ENCODE data around the gene COMT.

The COMT gene

DNA sequence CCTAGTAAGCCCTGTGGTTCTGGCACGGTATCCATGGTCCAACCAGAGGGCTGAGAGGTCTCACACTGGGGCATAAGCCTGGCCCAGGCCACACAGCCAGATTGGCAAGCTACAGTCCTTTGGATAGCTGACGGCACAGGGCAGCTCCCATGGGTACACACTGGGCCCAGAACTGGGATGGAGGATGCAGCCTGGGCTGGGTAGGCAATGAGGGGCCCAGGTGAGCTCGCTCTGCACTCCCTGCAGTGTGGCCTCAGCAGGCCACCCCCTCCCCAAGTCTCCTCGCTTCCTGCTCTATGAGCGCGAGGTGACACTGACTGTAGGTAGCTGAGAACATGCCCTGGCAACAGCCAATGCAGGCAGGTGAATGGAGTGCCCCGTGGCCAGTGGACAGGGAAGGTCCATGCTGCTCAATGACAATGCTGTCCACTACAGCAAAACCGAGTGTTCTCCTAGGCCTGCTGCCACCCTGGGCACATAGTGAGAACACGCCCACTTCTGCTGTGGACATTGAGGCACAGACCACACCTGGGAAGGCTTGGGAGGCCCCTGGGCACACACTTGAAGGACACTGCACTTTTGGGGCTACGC is 71.3 kb downstream of the COMT start:
- H3K27ac ChIP-seq (ENCODE audit: low read depth, low read length), result no peak overlapping the region
- peaks cover 32% of the 10 kb centered on the region for H3K27me3 ChIP-seq (ENCODE audit: control insufficient read depth, insufficient read depth, low read length)
- no peaks in the 10 kb centered on the region for H3K36me3 ChIP-seq (ENCODE audit: control insufficient read depth, insufficient read depth, low read length)
- H3K4me3 ChIP-seq (ENCODE audit: low read depth, low read length), result no peak overlapping the region
- H3K9ac ChIP-seq (ENCODE audit: low read length), result no peak overlapping the region
- peaks cover 11% of the 10 kb centered on the region for H3K4me1 ChIP-seq (ENCODE audit: control insufficient read depth, insufficient read depth, low read length)
- H3K9me3 ChIP-seq (ENCODE audit: control insufficient read depth, insufficient read depth, low read depth, low read length), result no peaks in the 10 kb centered on the region

DNA sequence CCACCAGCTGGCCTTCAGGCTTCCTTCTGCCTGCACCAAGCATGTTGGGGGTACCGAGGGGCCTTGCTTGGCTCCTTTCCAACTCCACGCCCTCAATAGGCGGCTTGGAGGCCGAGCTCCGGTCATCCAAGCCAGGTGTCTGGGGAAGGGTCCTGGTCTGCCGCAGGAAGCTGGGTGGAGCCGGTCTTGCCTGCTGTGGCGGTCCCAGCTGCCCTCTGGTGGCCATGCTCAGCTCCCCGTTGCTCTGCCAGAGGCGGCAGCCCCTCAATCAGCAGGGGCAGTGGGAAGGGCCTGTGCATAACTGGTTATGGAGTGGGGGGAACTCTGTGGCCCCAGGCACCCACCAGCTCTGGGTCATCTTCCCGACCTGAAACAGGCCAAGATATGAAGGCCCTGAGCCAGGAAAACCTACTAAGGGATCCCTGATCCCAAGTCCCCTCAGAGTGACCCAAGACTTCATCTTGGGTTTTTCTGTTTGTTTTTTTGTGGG is 71.9 kb downstream of the COMT start:
- H3K9me3 ChIP-seq (ENCODE audit: control insufficient read depth, insufficient read depth, low read depth, low read length), result no peaks in the 10 kb centered on the region
- H3K36me3 ChIP-seq (ENCODE audit: control insufficient read depth, insufficient read depth, low read length), result no peaks in the 10 kb centered on the region
- H3K4me1 ChIP-seq (ENCODE audit: control insufficient read depth, insufficient read depth, low read length), result peaks cover 11% of the 10 kb centered on the region
- H3K4me3 ChIP-seq (ENCODE audit: low read depth, low read length), result no peak overlapping the region
- no peak overlapping the region for H3K27ac ChIP-seq (ENCODE audit: low read depth, low read length)
- H3K9ac ChIP-seq (ENCODE audit: low read length), result no peak overlapping the region
- H3K27me3 ChIP-seq (ENCODE audit: control insufficient read depth, insufficient read depth, low read length), result peaks cover 38% of the 10 kb centered on the region

DNA sequence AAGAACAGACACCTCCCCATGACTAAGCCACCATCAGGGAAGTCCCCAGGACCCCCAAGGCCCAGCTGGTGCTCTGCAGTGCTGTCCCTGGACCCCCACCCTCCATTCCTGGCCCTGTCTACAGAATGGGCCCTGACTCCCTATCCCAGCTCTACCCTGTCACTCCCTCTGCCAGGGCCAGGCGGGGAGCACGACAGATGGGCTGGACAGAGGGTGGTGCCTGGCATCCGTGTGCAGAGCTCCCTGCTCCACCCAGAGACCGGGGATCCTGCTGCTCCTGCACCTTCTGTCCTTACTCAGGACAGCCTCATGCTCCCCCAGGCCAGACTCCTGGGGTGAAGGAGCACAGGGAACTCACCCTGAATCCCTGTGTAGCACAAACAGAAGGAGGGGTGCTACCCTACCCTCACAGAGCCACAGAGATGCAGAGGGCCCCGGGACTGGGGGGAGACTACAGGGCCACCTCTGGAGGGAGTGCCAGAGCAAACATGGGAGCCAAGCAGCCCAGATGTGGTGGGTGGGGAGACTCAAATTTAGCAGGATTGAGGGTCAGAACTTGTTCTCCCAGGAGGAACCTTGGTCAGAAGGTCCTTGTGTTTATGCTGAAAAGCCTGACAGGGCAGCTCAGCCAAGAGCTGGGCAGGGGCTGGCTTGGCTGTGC is 73.1 kb downstream of the COMT start:
- Histone ChIP-seq H3K4me3 (ENCODE audit: low read depth, low read length) (no peak overlapping the region), H3K9me3 (ENCODE audit: control insufficient read depth, insufficient read depth, low read depth, low read length) (no peaks in the 10 kb centered on the region), H3K27ac (ENCODE audit: low read depth, low read length) (no peak overlapping the region), H3K36me3 (ENCODE audit: control insufficient read depth, insufficient read depth, low read length) (no peaks in the 10 kb centered on the region), H3K27me3 (ENCODE audit: control insufficient read depth, insufficient read depth, low read length) (peaks cover 51% of the 10 kb centered on the region), H3K9ac (ENCODE audit: low read length) (no peak overlapping the region), H3K4me1 (ENCODE audit: control insufficient read depth, insufficient read depth, low read length) (peaks cover 11% of the 10 kb centered on the region)

DNA sequence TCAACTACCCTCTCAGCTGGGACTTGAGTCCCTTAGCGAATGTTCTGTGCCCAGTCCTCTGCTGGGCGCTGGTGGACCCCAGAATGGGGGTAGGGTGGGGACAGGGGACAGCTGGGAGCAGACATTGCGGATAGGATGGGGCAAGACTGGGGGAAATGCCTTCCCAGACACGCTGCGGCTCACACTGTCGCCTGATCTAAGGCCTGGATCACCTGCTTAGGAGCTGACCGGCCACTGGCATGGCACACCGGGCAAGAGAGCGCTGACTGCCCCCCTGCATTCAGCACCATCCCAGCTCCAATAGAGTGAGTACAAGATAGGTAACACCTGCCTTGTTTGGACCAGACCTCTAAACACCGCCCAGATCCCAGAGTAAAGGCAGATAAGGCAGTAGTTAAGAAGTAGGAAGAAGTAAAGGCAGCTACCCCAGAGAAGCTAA is 73.6 kb downstream of the COMT start:
- H3K9me3 ChIP-seq (ENCODE audit: control insufficient read depth, insufficient read depth, low read depth, low read length), result no peaks in the 10 kb centered on the region
- peaks cover 56% of the 10 kb centered on the region for H3K27me3 ChIP-seq (ENCODE audit: control insufficient read depth, insufficient read depth, low read length)
- H3K36me3 ChIP-seq (ENCODE audit: control insufficient read depth, insufficient read depth, low read length), result no peaks in the 10 kb centered on the region
- peaks cover 11% of the 10 kb centered on the region for H3K4me1 ChIP-seq (ENCODE audit: control insufficient read depth, insufficient read depth, low read length)
- H3K27ac ChIP-seq (ENCODE audit: low read depth, low read length), result no peak overlapping the region
- peak overlapping the region; percentile 82; the same call in 1 of the 2 replicates for H3K4me3 ChIP-seq (ENCODE audit: low read depth, low read length)
- no peak overlapping the region for H3K9ac ChIP-seq (ENCODE audit: low read length)

DNA sequence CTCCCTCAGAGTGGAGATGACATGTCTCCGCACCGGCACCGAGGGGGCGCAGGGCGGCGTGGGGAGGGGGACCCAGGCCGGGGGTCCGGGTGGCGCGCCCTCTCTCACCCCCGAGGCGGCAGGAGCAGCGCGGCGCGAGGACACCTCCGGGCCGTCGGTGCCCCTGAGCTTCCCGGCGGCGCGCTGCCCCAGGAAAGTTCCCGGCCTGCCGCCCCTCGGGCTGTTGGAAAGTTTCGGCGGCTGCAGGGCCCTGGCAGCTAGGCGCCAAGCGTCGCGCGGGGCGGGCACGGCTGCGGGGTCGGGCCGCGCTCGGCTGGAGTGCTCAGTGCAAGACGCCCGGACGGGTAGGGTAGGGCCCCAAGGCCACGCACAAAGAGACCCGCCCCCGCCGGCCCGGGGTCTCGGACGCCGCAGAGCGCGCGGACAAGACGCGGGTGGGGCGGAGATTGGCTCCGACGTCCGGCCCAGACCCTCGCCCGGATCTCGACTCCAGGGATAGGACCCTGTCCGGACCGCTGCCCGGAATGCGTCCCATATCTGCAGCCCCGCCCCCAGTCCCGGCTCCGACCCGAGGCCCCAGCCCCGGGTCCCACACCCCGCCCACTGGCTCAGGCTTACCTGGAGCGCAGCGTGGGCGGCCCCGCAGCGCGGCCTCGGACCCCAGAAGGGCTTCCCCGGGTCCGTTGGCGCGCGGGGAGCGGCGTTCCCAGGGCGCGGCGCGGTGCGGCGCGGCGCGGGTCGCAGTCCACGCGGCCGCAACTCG is 74.6 kb downstream of the COMT start:
- Histone ChIP-seq H3K9me3 (ENCODE audit: control insufficient read depth, insufficient read depth, low read depth, low read length) (no peaks in the 10 kb centered on the region), H3K27me3 (ENCODE audit: control insufficient read depth, insufficient read depth, low read length) (peaks cover 60% of the 10 kb centered on the region), H3K4me3 (ENCODE audit: low read depth, low read length) (peak overlapping the region; percentile 82), H3K4me1 (ENCODE audit: control insufficient read depth, insufficient read depth, low read length) (peaks cover 14% of the 10 kb centered on the region), H3K9ac (ENCODE audit: low read length) (no peak overlapping the region), H3K36me3 (ENCODE audit: control insufficient read depth, insufficient read depth, low read length) (no peaks in the 10 kb centered on the region), H3K27ac (ENCODE audit: low read depth, low read length) (no peak overlapping the region)

DNA sequence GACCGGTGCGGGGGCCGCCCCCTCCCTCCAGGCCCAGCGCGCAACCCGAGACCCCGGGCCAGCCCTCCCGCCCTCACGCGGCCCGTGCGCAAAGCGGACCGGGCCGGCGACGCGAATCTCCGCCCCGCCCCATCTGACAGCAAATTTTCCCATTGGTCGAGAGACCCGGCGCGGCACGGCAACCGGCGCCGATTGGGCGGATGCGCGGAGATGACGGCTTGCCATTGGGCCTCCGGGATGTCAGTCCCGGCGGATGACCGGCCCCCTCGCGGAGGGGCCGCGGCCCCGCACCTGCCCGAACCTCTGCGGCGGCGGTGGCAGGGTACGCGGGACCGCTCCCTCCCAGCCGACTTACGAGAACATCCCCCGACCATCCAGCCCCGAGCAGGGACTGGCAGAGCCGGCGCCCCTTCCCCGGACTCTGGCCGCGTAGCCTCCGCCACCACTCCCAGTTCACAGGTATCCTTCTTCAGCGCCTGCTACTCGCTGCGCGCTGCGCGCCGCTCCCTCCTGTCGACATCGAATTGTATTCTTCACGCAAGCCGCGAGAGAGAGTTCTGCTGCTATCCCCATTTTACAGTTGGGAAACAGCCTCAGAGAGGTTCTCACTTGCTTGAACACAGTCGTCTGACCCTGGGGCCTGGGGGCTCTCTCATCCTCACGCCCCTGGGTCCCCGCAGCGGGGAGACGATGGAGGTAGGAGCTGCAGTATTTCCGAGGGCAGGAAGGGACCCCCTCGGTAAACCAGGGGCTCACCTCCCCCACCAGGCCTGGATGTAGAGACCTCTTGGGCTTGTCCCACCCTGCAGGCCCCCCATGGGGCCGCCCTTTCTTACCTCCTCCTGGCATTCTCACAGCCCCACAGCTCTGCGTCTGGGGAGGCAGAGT is 75.4 kb downstream of the COMT start, which contains the start of gene ARVCF:
TSS of gene ARVCF (minus strand) at position 90 of the 888 bp plus-strand sequence. CDS start 26,029 bp downstream, outside the sequence.
- Histone ChIP-seq H3K27me3 (ENCODE audit: control insufficient read depth, insufficient read depth, low read length) (peaks cover 60% of the 10 kb centered on the region), H3K9ac (ENCODE audit: low read length) (no peak within 1 kb of the TSS), H3K36me3 (ENCODE audit: control insufficient read depth, insufficient read depth, low read length) (no peaks in the 10 kb centered on the region), H3K4me3 (ENCODE audit: low read depth, low read length) (peak within 1 kb of the TSS; percentile 82), H3K27ac (ENCODE audit: low read depth, low read length) (no peak within 1 kb of the TSS), H3K4me1 (ENCODE audit: control insufficient read depth, insufficient read depth, low read length) (peaks cover 21% of the 10 kb centered on the region), H3K9me3 (ENCODE audit: control insufficient read depth, insufficient read depth, low read depth, low read length) (no peaks in the 10 kb centered on the region)

DNA sequence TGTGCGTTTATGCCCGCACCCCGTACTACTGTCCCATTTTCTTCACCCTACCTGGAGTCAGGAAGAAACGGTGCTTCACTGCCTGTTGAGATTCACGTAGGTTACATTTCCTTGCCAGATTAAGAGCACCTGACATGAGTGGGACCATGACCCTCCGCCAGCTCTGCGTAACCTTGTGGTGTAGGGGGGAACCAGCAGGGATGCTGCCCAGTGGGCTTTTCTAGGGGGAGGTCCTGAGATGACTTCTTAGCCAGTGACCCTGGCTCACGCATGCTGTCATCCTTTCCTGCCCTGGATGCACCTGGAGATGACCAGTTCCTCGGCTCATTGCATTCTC is 76.0 kb downstream of the COMT start:
- Histone ChIP-seq H3K36me3 (ENCODE audit: control insufficient read depth, insufficient read depth, low read length) (no peaks in the 10 kb centered on the region), H3K27ac (ENCODE audit: low read depth, low read length) (no peak overlapping the region), H3K9me3 (ENCODE audit: control insufficient read depth, insufficient read depth, low read depth, low read length) (no peaks in the 10 kb centered on the region), H3K27me3 (ENCODE audit: control insufficient read depth, insufficient read depth, low read length) (peaks cover 60% of the 10 kb centered on the region), H3K9ac (ENCODE audit: low read length) (no peak overlapping the region), H3K4me1 (ENCODE audit: control insufficient read depth, insufficient read depth, low read length) (peaks cover 22% of the 10 kb centered on the region), H3K4me3 (ENCODE audit: low read depth, low read length) (peak overlapping the region; percentile 82)

DNA sequence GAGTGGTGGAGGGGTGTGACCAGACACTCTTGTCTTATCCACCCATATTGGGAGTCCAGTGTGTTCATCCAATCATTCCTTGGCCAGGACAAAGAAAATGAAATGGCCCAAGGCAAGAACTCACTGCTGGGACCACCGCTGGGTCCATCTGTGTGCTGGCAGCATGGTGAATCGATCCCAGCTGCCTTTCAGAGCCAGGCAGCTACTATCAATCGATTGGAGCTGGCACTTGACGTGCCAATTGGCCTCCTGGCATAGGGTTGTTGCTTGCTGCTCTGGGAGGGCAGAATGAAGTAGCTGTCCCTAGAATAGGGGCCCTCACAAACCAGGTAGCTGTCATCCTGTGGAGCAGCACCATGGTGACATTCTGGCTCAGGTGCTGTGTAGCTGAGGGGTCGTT is 76.4 kb downstream of the COMT start:
- H3K27ac ChIP-seq (ENCODE audit: low read depth, low read length), result no peak overlapping the region
- H3K4me3 ChIP-seq (ENCODE audit: low read depth, low read length), result no peak overlapping the region
- H3K9ac ChIP-seq (ENCODE audit: low read length), result no peak overlapping the region
- no peaks in the 10 kb centered on the region for H3K9me3 ChIP-seq (ENCODE audit: control insufficient read depth, insufficient read depth, low read depth, low read length)
- no peaks in the 10 kb centered on the region for H3K36me3 ChIP-seq (ENCODE audit: control insufficient read depth, insufficient read depth, low read length)
- H3K27me3 ChIP-seq (ENCODE audit: control insufficient read depth, insufficient read depth, low read length), result peaks cover 60% of the 10 kb centered on the region
- H3K4me1 ChIP-seq (ENCODE audit: control insufficient read depth, insufficient read depth, low read length), result peaks cover 21% of the 10 kb centered on the region

All from HUES6 (cell line).